NCI-H1930 (cell line): Measurements from ENCODE around the gene MAP3K7CL.

ENCODE experiments used
- DNase-seq, 2 experiments: peaks; one replicate each; lab custom pipeline; 2025; lab: John Stamatoyannopoulos, UW

MAP3K7CL gene

DNA sequence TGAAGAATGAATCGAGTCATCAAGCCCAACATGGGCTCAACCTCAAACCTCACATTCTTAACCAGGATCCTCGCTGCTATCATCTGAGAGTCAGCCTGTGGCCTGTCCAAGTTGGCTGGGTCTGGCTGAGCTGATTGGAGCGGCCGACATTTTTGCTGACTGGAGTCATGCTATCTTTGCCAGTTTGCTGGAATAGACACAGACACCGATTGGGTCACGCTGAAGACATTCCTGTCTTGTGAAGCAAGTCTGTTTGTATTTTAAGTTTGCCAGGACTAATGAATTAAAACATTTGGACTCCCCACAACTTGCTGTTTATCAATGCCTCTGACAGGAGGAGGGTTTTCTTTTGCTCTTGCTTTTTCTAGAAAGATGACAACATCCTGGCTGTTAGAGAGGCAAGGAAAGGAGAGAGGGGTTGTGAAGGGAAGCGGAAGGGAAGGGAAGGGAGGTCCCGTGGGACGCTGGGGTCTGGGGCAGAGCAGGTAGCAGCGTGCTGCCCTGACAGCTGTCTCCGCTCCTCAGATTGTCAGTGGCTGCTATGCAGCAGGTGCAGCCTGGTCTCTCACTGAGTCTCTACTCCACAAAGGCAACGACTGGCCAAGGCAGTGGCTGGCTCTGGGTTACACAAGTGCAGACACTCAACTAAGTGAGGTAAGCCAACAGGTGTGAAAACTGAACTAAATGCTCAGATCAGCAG lies at the start of gene MAP3K7CL:
TSS of gene MAP3K7CL (plus strand) at position 375 of the 700 bp plus-strand sequence. CDS start 2,701 bp downstream, outside the sequence.
- DNase-seq, result no peak

- no peak for DNase-seq
These were observed 48.2 kb upstream of the MAP3K7CL start for GRCh38 chr21:29082046-29082815.

DNA sequence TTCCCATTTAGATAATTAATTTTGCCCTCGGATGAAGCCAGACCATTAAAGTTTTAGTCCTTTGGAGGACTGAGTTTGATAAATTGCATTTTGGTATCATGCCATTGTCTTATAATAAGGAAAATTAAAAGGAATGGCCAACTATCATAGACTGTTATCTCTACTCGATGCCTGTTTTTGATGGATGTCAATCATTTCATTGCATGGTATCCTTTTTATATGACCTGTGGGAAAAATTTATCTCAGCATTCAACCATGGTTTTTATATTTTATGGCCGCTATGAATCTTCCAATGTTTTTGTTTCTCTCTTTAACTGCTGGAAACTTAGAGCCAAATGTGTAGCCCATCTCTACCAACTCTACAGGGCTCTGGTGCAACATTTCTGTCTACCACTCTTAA lies 47.1 kb upstream of the MAP3K7CL start:
- no peak for DNase-seq

GRCh38 chr21:29084372-29084771 lies 46.1 kb upstream of the MAP3K7CL start:
- no peak for DNase-seq

DNA sequence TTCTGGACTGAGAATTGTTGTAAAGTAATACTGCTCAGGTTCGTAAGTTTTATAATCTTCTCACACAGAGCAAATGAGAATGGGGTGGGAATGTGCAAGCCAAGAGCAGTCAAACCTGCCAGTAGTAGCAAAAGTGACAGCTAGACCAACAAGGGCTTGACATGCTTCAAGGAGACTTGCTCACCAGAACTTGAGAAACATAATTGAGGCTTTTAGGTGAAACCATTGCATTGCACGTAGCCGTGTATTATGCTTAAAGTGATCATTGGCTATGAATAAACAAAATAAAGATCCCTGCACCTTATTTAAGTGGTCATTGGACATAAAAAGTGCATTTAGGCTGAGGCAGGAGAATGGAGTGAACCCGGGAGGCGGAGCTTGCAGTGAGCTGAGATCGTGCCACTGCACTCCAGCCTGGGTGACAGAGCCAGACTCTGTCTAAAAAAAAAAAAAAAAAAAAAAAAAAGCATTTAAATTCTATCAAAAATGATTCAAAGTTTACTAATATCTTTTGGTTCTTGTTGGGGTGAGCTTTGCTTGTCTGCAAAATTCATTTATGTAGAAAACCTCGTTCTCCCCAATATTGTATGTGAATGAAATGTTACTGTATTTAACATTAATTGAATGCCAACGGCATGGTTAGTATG lies 45.2 kb upstream of the MAP3K7CL start:
- no peak for DNase-seq

- no peak for DNase-seq
These were observed 39.4 kb upstream of the MAP3K7CL start for GRCh38 chr21:29091033-29091432.

DNA sequence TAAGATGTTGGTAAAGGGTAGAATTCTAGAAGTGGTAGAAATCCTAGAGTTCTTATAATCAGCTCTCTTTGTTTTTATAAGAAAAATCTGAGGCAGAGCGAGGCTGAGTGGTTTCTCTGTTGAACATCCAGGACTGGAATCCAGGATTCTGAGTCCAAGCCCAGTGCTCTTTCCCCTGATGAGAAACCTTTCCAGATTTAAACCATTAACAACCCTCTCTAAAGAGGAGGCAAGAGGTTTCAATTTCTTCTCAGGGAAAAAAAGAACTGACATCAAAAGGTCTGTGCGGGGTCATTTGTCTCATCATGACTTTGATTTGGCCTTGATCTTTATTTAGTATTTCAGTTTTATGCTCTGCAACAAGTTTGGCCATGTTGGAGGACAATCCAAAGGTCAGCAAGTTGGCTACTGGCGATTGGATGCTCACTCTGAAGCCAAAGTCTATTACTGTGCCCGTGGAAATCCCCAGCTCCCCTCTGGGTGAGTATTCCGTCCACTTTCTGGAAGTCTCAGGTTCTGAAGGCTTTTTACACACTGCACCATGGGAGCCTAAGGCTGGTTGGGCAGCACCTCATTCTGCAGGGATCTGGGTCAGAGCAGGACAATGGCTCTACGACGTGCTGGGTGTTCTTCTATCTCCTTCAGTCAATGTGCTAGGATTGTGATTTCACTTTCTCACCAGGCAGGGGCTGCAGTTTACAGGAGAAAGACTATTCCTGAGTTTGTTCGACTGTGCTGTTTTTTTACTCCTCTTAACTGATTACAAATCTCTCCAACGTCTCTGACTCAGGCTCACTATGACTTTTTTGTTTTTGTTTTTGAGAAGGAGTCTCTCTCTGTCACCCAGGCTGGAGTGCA lies 38.1 kb upstream of the MAP3K7CL start:
- no peak for DNase-seq

GRCh38 chr21:29096218-29097015 lies 34.0 kb upstream of the MAP3K7CL start:
- DNase-seq, result no peak

GRCh38 chr21:29098156-29098555 lies 32.3 kb upstream of the MAP3K7CL start:
- no peak for DNase-seq

DNA sequence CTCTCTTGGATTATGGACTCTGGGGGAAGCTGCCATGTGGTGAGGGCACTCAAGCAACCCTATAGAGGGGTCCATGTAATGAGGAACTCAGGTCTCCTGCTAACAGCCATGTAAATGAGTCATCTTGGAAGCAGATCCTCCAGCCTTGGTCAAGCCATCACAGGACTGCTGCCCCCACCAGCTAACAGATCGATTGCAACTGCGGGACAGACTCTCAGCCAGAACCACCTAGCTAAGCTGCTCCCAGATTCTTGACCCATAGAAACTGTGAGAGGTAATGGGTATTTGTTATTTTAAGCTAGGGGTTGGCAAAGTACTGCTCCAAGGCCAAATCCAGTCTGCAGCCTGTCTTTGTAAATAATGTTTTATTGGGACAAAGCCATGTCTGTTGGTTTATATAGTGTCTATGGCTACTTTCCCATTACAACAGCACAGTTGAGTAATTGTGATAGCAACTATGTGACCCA lies 27.6 kb upstream of the MAP3K7CL start:
- no peak for DNase-seq

DNA sequence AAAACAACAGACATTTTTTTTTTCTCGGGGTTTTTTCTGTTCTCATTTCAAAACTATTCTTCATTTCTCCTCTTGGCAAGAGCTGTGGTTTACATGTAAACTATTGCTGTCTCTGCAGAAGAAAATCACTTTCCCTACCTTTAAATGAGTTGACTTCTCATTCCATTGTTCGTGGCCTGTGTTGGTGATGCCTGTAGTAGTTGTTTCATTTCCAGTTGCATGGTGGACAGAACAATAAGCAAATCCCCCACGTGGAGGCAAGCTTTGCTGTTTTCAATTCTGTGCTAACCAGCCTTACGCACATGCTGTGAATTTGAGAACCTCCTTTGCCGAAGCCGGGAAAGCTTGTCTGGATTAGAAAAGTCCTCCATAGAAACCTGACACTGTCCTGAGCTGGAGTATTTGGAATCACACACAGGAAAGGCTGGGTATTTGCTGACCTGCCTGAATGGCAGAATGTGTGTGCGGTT lies 26.2 kb upstream of the MAP3K7CL start:
- DNase-seq, result no peak

GRCh38 chr21:29105218-29105617 lies 25.2 kb upstream of the MAP3K7CL start:
- no peak for DNase-seq

GRCh38 chr21:29114765-29115500 lies 15.5 kb upstream of the MAP3K7CL start:
- DNase-seq, result no peak

DNA sequence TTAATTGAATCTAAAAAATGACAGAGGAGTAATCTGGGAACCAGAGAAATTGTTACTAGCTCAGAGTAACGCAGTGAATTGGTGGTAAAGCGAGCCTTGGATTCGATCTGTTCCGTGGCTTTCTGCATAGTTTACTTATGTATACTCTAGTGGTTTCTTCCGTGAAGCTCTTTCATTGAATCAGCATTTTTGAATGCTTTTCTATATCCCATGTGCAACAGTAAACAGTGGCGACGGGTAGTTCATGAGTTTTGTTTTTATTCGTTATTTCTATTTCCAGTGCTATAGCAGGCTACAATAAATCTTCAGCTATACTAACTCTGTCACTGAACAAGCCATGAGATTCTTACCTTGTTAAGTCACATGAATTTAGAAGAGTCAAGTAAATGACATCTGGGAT lies 14.5 kb upstream of the MAP3K7CL start:
- no peak for DNase-seq

GRCh38 chr21:29117372-29117955 lies 13.0 kb upstream of the MAP3K7CL start:
- DNase-seq, result no peak

DNA sequence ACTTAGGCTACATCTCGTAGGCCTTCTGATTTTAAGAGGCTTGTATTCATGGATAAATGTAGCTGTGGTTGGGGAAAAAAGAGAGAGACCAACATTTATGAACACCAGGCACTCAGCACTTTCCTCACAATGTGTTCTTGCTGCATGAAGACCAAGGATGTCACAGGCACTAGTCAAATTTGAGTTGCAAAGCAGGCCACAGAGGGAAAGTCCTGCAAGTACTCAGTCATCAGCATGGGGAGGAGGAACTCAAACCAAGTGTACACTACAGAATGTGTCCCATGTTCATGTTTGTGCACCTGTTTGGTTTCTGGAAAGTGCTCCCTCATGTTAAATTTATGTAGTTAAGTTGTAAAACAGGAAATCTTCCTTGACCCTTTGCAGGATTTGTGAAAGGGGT lies 8.7 kb upstream of the MAP3K7CL start:
- no peak for DNase-seq

- no peak for DNase-seq
These were observed 5.8 kb upstream of the MAP3K7CL start for GRCh38 chr21:29124645-29125044.

DNA sequence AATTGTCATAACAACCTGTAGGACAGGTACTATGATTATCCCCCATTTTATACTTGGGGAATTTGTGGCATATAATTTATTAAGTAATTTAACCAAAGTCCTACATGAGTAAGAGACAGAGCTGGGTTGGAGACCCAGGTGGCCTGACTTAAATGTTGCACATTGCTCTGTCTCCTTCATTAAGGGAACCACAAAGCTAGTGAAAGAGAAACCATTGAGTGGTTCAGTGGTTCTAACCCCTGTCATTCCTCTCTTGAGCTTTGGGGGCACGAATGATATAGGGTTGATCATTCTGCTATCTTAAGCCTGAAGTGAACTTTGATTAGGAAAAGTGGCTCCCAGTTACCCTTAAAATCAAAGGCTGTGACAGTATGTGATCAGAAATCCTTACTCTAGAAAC lies 5.3 kb upstream of the MAP3K7CL start:
- DNase-seq, result no peak

DNA sequence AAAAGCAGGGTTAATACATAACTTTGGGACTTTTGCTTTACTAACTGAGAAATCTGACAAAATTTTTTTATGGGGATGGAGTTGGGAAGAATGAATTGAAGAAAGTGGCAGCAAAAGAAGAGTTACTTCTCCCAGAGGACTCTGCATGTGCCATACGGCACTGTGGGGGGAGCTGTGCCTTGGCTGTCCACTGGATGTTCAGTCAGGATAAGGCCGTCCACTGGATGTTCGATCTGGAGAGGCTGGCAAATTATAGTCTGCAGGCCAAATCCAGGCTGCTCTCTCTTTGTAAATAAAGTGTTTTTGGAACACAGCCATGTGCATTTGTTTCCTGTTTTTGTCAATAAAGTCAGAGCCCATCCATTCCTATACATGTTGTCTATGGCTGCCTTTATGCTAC lies 4.5 kb upstream of the MAP3K7CL start:
- DNase-seq, result no peak

GRCh38 chr21:29133241-29133640 lies 2.8 kb downstream of the MAP3K7CL start:
- DNase-seq, result no peak
